GM19035 (cell line): ENCODE results near the gene SLK.

Source experiments
- ATAC-seq: cut with Tn5 transposase; IDR thresholded peaks from one replicate; pipeline ENCODE4 v1.9.1; 2021; ENCODE audit not compliant: unreplicated experiment

SLK gene

DNA sequence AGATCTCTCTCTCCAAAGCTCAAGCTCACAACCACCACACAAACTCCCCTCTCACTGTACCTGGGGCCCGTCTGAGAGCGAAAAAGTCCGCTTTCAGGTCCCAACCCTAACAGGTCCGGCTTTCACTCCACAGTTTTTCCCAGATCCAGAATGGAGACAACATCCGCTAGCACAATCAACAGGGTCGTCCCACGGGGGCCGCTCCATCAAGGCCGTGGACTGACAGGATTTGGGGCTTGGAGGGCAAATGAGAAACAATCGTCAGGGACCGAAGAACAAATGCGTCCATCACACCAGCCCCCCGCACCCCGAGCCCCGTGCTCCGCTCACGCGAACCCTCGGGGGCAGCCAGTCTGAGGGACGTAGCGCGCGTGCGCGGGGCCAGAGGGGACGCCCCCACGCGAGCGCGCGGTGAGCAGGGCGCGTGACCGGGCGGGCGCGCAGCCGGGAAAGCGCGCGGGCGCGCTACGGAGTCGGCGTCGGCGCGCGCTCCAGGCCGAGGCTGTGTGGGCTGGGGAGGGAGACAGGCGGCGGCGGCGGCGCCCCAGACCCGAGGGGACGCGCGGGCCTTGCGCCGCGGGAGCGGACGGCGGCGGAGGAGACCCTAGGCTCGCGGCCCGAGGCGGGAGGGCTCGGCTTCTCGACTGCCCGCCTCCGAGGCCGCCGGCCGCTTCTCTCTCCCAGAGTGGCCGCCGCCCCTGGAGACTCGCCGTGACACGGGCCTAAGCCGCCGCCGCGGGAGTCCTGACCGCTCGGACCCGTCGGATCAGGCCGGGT is at the start of gene SLK:
SLK (plus strand) TSS at position 470 of the 777 bp plus-strand sequence. CDS start 606 bp downstream, outside the sequence.
- ATAC-seq: peak; percentile 81

- ATAC-seq: peak; percentile 5
Measured at GRCh38 chr10:103917302-103918052, 49.5 kb upstream of the SLK start.

DNA sequence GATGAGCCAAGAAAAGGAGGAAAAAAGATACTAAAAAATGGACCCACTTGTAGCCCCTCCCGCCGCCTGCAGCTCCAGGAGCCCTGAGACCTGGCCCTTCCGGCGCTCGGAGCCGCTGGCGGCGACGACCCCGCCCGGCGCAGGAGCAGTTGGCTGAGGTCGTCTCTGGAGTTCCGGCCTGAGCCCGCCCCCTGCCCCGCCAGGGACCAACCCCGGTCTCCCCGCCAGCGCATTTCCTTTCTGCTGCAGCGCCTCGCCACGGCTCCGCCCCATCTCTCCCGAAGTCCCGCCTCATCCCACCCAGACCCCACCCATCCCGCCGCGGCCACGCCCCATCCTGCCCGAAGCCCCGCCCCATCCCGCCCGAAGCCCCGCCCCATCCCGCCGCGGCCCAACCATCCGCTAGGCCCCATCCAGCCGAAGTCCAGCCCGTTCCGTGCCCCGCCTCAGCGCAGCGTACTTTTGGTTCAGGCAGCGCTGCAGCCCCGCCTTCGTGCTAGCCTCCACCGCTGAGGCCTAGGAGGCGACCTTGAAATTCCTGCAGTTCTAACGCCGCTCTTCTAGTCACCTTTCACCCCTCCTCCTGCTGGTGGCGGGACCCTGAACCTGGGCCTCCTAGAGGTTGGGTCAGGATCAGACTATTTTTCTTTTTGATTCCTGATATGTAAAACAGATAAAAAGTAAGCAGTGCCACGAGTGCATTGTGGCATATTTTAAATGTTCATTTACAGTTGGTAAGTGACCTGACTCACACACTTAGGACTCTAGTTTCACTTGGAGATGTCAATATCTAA is 48.7 kb upstream of the SLK start, which contains the start of gene STN1:
STN1 (minus strand) TSS at position 132 of the 794 bp plus-strand sequence. CDS start 590 bp downstream, outside the sequence.
- ATAC-seq: peak; percentile 87

GRCh38 chr10:103919648-103920025 is 47.3 kb upstream of the SLK start:
- ATAC-seq: no peak

- ATAC-seq: no peak
Measured at GRCh38 chr10:103921248-103921647, 45.7 kb upstream of the SLK start.

- no peak for ATAC-seq
Measured at GRCh38 chr10:103921750-103922195, 45.2 kb upstream of the SLK start.

- no peak for ATAC-seq
Measured at GRCh38 chr10:103922659-103923058, 44.3 kb upstream of the SLK start.

DNA sequence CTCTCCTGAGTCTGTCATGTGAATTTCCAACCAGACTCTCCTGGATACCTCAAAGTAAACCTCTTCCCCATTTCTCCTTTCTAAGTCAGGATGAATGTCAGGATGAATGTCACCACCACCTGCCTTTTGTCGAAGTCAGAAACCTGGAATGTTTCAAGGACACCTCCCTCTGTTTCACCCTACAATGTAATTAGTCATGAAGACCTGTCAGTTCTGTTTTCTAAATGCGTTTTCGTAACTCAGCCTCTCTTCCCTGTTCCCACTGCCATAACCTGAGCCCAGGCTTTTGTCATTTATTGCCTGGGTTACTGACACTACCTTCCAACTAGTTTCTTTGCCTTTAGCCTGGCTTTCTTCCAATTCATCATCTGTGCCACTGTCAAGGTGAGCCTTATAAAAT is 43.4 kb upstream of the SLK start:
- ATAC-seq: no peak

DNA sequence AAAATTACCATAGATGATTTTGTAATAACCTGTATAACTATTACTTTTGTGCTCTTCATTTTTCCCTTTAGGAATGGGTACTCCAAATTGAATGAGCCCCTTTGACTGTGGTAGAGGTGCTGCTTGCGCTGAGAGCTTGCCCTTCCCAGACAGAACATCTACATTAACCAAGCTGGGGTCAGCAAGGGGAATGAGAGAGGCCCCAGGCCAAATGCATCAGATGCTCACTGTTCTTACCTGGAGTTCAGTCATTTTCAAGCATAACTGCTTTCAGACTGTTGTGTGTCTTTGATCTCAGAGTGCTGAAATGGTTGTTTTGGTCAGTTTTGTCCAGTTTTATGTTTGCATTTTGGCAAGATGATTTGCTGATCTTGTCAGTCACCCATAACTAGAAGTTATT is 41.3 kb upstream of the SLK start:
- ATAC-seq: no peak

DNA sequence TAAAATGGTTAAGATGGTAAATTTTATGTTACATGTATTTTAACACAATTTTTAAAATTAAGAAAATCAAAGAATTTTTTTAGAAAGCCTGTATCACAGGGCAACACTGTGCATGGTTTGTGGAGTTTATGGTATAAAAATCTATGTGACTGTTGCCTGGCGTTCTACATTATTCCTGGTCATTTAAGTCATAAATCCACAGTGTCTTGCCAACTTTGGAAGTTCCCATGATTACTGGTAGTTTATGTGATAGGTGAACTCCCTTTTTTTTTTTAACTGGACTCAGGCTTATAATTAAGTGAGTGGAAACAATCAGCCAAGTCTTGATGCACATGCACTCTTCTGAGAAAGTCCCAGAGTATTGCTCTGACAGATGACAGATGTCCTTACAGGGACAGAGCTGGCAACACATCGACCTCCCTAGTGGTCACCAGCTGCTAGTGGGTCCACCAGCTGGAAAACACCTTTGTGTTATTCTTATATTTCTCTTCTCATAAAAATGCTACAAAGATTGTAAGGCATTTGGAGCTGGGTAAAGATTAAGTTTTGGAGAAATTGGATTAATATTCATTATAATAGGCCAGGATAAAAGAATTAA is 40.1 kb upstream of the SLK start:
- ATAC-seq: no peak

DNA sequence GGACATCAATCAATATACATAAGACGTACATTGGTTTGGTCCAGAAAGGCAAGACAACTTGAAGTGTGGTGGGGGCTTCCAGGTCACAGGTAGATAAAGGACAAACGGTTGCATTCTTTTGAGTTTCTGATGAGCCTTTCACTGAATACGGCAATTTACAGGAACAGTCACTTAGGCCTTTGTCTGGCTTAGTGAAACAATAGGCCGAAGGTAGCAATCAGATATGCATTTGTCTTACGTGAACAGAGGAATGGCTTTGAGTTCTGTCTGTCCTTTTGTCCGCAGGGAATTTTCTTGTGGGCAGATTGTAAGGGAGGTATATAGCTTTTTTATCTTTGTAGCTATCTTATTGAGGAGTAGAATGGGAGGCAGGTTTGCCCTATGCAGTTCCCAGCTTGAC is 38.2 kb upstream of the SLK start:
- no peak for ATAC-seq

DNA sequence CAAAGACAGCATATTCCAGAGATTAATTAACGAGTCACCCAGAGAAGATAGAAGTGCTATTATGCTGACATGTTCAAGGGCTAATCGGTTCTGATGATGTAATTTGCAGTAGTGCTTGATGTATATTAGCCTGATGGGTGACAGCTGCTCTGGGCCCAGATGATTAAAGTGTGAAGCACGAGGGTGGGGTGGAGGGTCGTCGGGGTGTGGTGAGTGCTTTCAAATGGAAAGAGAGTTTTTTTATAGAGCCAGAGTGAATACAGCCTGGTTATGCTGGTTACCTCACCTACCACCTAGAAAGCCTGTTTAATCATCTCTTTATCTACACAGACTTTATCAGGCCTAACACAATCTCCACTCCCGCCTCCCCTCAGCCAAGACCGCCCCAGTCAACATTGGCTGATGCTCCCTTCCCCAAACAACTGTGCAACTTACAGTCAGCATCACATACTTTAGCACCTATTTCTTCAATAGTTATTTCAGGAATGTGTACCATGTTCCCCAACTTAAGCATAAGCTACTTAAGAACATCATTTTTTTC is 37.5 kb upstream of the SLK start:
- ATAC-seq: no peak

- ATAC-seq: no peak
Measured at GRCh38 chr10:103930449-103930848, 36.5 kb upstream of the SLK start.

- no peak for ATAC-seq
Measured at GRCh38 chr10:103930881-103931280, 36.1 kb upstream of the SLK start.

- ATAC-seq: no peak
Measured at GRCh38 chr10:103931603-103932002, 35.3 kb upstream of the SLK start.

GRCh38 chr10:103932271-103932670 is 34.7 kb upstream of the SLK start:
- no peak for ATAC-seq

- no peak for ATAC-seq
Measured at GRCh38 chr10:103932971-103933370, 34.0 kb upstream of the SLK start.

- ATAC-seq: no peak
Measured at GRCh38 chr10:103933557-103934121, 33.3 kb upstream of the SLK start.

DNA sequence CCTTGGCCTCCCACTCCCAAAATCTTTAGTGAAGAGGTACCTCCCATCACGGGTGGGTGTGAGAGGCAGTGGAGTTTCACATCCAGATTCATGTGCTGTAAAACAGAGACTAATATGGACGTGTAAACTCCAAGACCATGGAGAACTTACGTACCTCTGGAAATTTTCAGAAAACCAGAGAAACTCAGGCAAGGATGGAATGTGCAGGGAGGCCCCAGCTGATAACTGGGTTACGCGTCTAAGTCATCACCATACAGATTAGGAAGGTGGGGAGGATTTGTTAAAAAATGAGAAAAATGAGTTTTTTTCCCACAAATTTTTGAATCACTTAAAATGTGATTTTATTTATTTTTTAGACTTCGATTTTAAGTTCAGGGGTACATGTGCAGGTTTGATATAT is 32.6 kb upstream of the SLK start:
- no peak for ATAC-seq

DNA sequence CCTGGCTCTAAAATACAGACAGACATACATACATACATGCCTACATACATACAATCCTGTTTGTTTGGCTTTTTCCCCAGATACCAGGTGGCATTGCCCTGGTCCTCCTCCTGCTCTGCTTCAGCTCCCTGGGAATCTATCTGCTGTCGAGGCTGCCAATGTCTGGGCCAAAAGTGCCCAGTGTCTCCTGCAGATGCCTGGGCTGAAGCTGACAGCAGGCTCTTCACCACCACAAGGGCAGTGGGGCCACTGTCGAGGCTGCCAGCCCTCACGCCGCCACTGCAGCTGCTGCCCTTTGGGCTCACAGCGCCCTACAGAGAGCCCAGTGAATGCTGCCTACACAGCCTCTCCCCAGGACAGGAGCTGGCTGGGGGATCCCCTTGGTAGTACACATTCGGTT is 30.9 kb upstream of the SLK start:
- no peak for ATAC-seq
